ENCODE measurements around the gene CHD5. TPM values are rescaled to one million over a fixed set of nuclear protein-coding genes. Genes with fewer than 3 reads are reported as not detected.

Gene CHD5
- total RNA-seq, 4 donors from 2014 or later = 0.04 to 0.36 (median 0.13) TPM; not detected in 1

- WGBS = 83% methylated on average over 13 of the region's 18 CpGs
- TF ChIP-seq POLR2A (IDR thresholded peaks at IDR 0.05) (no peak), CTCF (IDR thresholded peaks at IDR 0.05) (no peak), EP300 (IDR thresholded peaks at IDR 0.05) (no peak), POLR2AphosphoS5 (IDR thresholded peaks at IDR 0.05) (no peak)
- Histone ChIP-seq H3K36me3 (no peaks in the 10 kb centered on the region), H3K4me1 (peaks cover 29% of the 10 kb centered on the region), H3K27ac (no peak overlapping the region), H3K4me3 (no peak overlapping the region), H3K9me3 (no peaks in the 10 kb centered on the region), H3K27me3 (peaks cover 66% of the 10 kb centered on the region)
- DNase-seq (ENCODE audit: low spot score in 2 of 2) = no peak
Measured at GRCh38 chr1:6177681-6178380, 2.3 kb downstream of the CHD5 start.

- 79% methylated on average over 5 of the region's 5 CpGs for WGBS
- no peak overlapping the region for H3K27ac ChIP-seq
- H3K9me3 ChIP-seq = no peaks in the 10 kb centered on the region
- TF ChIP-seq EP300 (IDR thresholded peaks at IDR 0.05) = no peak
- no peak for TF ChIP-seq CTCF (IDR thresholded peaks at IDR 0.05)
- no peak for TF ChIP-seq POLR2AphosphoS5 (IDR thresholded peaks at IDR 0.05)
- TF ChIP-seq POLR2A (IDR thresholded peaks at IDR 0.05) = no peak
- no peak overlapping the region for H3K4me3 ChIP-seq
- H3K4me1 ChIP-seq = peaks cover 29% of the 10 kb centered on the region
- peaks cover 75% of the 10 kb centered on the region for H3K27me3 ChIP-seq
- DNase-seq (ENCODE audit: low spot score in 2 of 2) = no peak
- no peaks in the 10 kb centered on the region for H3K36me3 ChIP-seq
Measured at GRCh38 chr1:6176779-6177178, 3.3 kb downstream of the CHD5 start.

GRCh38 chr1:6175411-6175828, 4.7 kb downstream of the CHD5 start:
- Histone ChIP-seq H3K27me3 (peaks cover 83% of the 10 kb centered on the region), H3K9me3 (no peaks in the 10 kb centered on the region), H3K4me3 (no peak overlapping the region), H3K4me1 (peaks cover 22% of the 10 kb centered on the region), H3K27ac (no peak overlapping the region), H3K36me3 (no peaks in the 10 kb centered on the region)
- DNase-seq (ENCODE audit: low spot score in 2 of 2) = no peak
- 94% methylated on average over 6 of the region's 6 CpGs for WGBS
- no peak for TF ChIP-seq POLR2A (IDR thresholded peaks at IDR 0.05)

- WGBS = 87% methylated on average over 5 of the region's 5 CpGs
- H3K36me3 ChIP-seq = no peaks in the 10 kb centered on the region
- H3K4me3 ChIP-seq = no peak overlapping the region
- H3K27ac ChIP-seq = no peak overlapping the region
- no peak for TF ChIP-seq CTCF (IDR thresholded peaks at IDR 0.05)
- TF ChIP-seq POLR2A (IDR thresholded peaks at IDR 0.05) = no peak
- no peak for TF ChIP-seq POLR2AphosphoS5 (IDR thresholded peaks at IDR 0.05)
- TF ChIP-seq EP300 (IDR thresholded peaks at IDR 0.05) = no peak
- H3K4me1 ChIP-seq = peaks cover 16% of the 10 kb centered on the region
- no peaks in the 10 kb centered on the region for H3K9me3 ChIP-seq
- no peak for DNase-seq (ENCODE audit: low spot score in 2 of 2)
- peaks cover 83% of the 10 kb centered on the region for H3K27me3 ChIP-seq
Measured at GRCh38 chr1:6174621-6175410, 5.3 kb downstream of the CHD5 start.

GRCh38 chr1:6172549-6172948, 7.6 kb downstream of the CHD5 start:
- no peaks in the 10 kb centered on the region for H3K9me3 ChIP-seq
- TF ChIP-seq POLR2AphosphoS5 (IDR thresholded peaks at IDR 0.05) = no peak
- no peak for TF ChIP-seq EP300 (IDR thresholded peaks at IDR 0.05)
- TF ChIP-seq CTCF (IDR thresholded peaks at IDR 0.05) = no peak
- TF ChIP-seq POLR2A (IDR thresholded peaks at IDR 0.05) = no peak
- peaks cover 74% of the 10 kb centered on the region for H3K27me3 ChIP-seq
- H3K4me1 ChIP-seq = peaks cover 3% of the 10 kb centered on the region
- no peak overlapping the region for H3K4me3 ChIP-seq
- no peak for DNase-seq (ENCODE audit: low spot score in 2 of 2)
- no peaks in the 10 kb centered on the region for H3K36me3 ChIP-seq
- no peak overlapping the region for H3K27ac ChIP-seq
- WGBS = 89% methylated on average over 6 of the region's 10 CpGs
